Testis (tissue), 2 donors: Measurements from ENCODE around the gene ZDHHC17.

Experiments used
- POLR2A ChIP-seq: fragments of 450-650 bp; IDR thresholded peaks from one replicate; pipeline ENCODE4 v1.6.1; 2017; ENCODE audit warnings: antibody characterized with exemption, mild to moderate bottlenecking, moderate library complexity
- TF ChIP-seq, protein P1 (sequence below), 3 experiments: fragments of 450-650 bp in 2 of 3; fragments of 200-600 bp in 1 of 3; sonication (generic) in 1 of 3; IDR thresholded peaks; one replicate each; pipeline ENCODE4 v1.5.1; 2016 to 2019; ENCODE audit warnings: antibody characterized with exemption in 3 of 3, mild to moderate bottlenecking in 2 of 3, moderate library complexity in 1 of 3

GRCh38 chr12:76717314-76717713 is 46.6 kb upstream of the ZDHHC17 start:
- TF ChIP-seq, protein P1, sequence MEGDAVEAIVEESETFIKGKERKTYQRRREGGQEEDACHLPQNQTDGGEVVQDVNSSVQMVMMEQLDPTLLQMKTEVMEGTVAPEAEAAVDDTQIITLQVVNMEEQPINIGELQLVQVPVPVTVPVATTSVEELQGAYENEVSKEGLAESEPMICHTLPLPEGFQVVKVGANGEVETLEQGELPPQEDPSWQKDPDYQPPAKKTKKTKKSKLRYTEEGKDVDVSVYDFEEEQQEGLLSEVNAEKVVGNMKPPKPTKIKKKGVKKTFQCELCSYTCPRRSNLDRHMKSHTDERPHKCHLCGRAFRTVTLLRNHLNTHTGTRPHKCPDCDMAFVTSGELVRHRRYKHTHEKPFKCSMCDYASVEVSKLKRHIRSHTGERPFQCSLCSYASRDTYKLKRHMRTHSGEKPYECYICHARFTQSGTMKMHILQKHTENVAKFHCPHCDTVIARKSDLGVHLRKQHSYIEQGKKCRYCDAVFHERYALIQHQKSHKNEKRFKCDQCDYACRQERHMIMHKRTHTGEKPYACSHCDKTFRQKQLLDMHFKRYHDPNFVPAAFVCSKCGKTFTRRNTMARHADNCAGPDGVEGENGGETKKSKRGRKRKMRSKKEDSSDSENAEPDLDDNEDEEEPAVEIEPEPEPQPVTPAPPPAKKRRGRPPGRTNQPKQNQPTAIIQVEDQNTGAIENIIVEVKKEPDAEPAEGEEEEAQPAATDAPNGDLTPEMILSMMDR (IDR thresholded peaks at IDR 0.05) = no peak
- TF ChIP-seq POLR2A = no peak
